Measurements from ENCODE around the gene FPR2.

- TF ChIP-seq, protein P1, sequence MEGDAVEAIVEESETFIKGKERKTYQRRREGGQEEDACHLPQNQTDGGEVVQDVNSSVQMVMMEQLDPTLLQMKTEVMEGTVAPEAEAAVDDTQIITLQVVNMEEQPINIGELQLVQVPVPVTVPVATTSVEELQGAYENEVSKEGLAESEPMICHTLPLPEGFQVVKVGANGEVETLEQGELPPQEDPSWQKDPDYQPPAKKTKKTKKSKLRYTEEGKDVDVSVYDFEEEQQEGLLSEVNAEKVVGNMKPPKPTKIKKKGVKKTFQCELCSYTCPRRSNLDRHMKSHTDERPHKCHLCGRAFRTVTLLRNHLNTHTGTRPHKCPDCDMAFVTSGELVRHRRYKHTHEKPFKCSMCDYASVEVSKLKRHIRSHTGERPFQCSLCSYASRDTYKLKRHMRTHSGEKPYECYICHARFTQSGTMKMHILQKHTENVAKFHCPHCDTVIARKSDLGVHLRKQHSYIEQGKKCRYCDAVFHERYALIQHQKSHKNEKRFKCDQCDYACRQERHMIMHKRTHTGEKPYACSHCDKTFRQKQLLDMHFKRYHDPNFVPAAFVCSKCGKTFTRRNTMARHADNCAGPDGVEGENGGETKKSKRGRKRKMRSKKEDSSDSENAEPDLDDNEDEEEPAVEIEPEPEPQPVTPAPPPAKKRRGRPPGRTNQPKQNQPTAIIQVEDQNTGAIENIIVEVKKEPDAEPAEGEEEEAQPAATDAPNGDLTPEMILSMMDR (conservative IDR thresholded peaks at IDR 0.05; ENCODE audit: low read depth in 2 of 2) = no peak
- TF ChIP-seq POLR2AphosphoS5 (IDR thresholded peaks at IDR 0.05; ENCODE audit: low read depth) = no peak
- TF ChIP-seq, protein P2, sequence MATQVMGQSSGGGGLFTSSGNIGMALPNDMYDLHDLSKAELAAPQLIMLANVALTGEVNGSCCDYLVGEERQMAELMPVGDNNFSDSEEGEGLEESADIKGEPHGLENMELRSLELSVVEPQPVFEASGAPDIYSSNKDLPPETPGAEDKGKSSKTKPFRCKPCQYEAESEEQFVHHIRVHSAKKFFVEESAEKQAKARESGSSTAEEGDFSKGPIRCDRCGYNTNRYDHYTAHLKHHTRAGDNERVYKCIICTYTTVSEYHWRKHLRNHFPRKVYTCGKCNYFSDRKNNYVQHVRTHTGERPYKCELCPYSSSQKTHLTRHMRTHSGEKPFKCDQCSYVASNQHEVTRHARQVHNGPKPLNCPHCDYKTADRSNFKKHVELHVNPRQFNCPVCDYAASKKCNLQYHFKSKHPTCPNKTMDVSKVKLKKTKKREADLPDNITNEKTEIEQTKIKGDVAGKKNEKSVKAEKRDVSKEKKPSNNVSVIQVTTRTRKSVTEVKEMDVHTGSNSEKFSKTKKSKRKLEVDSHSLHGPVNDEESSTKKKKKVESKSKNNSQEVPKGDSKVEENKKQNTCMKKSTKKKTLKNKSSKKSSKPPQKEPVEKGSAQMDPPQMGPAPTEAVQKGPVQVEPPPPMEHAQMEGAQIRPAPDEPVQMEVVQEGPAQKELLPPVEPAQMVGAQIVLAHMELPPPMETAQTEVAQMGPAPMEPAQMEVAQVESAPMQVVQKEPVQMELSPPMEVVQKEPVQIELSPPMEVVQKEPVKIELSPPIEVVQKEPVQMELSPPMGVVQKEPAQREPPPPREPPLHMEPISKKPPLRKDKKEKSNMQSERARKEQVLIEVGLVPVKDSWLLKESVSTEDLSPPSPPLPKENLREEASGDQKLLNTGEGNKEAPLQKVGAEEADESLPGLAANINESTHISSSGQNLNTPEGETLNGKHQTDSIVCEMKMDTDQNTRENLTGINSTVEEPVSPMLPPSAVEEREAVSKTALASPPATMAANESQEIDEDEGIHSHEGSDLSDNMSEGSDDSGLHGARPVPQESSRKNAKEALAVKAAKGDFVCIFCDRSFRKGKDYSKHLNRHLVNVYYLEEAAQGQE (IDR thresholded peaks at IDR 0.05; ENCODE audit: unreplicated experiment) = no peak
- no peak for TF ChIP-seq EZH2 (IDR thresholded peaks at IDR 0.05; ENCODE audit: low read depth, unreplicated experiment)
Observed at GRCh38 chr19:51727349-51727880, 33.6 kb upstream of the FPR2 start.
